PFSK-1 (cell line): ENCODE measurements around the gene ZNF268.

Source experiments
- POLR2AphosphoS5 ChIP-seq: IDR thresholded peaks from 2 replicates; pipeline ENCODE4 v1.6.1; 2012; ENCODE audit warnings: low read depth, mild to moderate bottlenecking, control low read depth, low read length, moderate library complexity
- SIN3A ChIP-seq: IDR thresholded peaks from 2 replicates; pipeline ENCODE4 v1.6.1; 2012; ENCODE audit warnings: mild to moderate bottlenecking, low read length, moderate library complexity, borderline replicate concordance; ENCODE audit not compliant: insufficient read depth
- TAF1 ChIP-seq: IDR thresholded peaks from 2 replicates; pipeline ENCODE4 v1.6.1; 2012; ENCODE audit warnings: low read length, control low read depth, borderline replicate concordance; ENCODE audit not compliant: insufficient read depth
- TF ChIP-seq, protein P1 (sequence below), 2 experiments: IDR thresholded peaks; 2 replicates each; pipeline versions ENCODE4 v1.6.1 to v1.8.0; 2011 to 2012; ENCODE audit warnings: low read depth in 2 of 2, low read length in 2 of 2, control low read depth in 1 of 2, inconsistent platforms in 1 of 2, mild to moderate bottlenecking in 1 of 2, moderate library complexity in 1 of 2; ENCODE audit not compliant: insufficient read depth in 1 of 2

DNA sequence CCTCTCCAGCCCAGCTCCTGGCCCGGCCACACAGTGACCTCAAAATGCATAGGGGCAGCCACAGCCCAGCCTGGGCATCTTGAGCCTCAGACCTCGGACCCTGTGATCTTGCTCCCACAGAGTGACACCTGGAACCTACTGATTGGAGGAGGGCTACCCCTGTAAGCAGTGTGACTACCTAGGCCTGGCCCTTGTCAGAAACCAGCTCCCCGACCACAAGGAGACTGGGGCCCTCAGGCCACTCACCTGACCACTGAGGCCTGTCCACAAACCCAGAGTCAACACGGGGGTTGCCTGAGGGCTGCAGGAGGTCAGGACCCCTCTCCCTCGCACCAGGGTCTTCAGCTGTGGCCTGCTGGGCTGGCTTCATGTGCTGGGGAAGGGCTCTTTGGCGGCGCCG lies 45.4 kb downstream of the ZNF268 start:
- TF ChIP-seq POLR2AphosphoS5 (no peak), TAF1 (no peak), SIN3A (no peak)
- TF ChIP-seq, protein P1, sequence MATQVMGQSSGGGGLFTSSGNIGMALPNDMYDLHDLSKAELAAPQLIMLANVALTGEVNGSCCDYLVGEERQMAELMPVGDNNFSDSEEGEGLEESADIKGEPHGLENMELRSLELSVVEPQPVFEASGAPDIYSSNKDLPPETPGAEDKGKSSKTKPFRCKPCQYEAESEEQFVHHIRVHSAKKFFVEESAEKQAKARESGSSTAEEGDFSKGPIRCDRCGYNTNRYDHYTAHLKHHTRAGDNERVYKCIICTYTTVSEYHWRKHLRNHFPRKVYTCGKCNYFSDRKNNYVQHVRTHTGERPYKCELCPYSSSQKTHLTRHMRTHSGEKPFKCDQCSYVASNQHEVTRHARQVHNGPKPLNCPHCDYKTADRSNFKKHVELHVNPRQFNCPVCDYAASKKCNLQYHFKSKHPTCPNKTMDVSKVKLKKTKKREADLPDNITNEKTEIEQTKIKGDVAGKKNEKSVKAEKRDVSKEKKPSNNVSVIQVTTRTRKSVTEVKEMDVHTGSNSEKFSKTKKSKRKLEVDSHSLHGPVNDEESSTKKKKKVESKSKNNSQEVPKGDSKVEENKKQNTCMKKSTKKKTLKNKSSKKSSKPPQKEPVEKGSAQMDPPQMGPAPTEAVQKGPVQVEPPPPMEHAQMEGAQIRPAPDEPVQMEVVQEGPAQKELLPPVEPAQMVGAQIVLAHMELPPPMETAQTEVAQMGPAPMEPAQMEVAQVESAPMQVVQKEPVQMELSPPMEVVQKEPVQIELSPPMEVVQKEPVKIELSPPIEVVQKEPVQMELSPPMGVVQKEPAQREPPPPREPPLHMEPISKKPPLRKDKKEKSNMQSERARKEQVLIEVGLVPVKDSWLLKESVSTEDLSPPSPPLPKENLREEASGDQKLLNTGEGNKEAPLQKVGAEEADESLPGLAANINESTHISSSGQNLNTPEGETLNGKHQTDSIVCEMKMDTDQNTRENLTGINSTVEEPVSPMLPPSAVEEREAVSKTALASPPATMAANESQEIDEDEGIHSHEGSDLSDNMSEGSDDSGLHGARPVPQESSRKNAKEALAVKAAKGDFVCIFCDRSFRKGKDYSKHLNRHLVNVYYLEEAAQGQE (IDR thresholded peaks at IDR 0.05; ENCODE audit: insufficient read depth in 1 of 2, low read depth in 2 of 2, low read length in 2 of 2): no peak
